Endometrium (tissue), 2 donors: ENCODE data around the gene CT45A10.
"Not testable (repeated sequence)": the region's sequence is repeated elsewhere in the genome, so short reads cannot be mapped to it uniquely, and the experiment has no call there.

Experiments
- FAIRE-seq: peaks from 2 replicates; lab custom pipeline; 2012; peaks lifted over from hg19 to GRCh38; lab: Jason Lieb, UNC
- donor health status: control.
- donor health status: control.

CT45A10 gene, protein sequence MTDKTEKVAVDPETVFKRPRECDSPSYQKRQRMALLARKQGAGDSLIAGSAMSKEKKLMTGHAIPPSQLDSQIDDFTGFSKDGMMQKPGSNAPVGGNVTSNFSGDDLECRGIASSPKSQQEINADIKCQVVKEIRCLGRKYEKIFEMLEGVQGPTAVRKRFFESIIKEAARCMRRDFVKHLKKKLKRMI

GRCh38 chrX:135893294-135893817 is at the start of gene CT45A10, which contains the start of gene SAGE1:
CT45A10 (minus strand) TSS chrX:135893444; CDS start chrX:135885344, 8,100 bp downstream.
SAGE1 (plus strand) TSS chrX:135893716; CDS start chrX:135896243, 2,527 bp downstream.
- no peak for FAIRE-seq

DNA sequence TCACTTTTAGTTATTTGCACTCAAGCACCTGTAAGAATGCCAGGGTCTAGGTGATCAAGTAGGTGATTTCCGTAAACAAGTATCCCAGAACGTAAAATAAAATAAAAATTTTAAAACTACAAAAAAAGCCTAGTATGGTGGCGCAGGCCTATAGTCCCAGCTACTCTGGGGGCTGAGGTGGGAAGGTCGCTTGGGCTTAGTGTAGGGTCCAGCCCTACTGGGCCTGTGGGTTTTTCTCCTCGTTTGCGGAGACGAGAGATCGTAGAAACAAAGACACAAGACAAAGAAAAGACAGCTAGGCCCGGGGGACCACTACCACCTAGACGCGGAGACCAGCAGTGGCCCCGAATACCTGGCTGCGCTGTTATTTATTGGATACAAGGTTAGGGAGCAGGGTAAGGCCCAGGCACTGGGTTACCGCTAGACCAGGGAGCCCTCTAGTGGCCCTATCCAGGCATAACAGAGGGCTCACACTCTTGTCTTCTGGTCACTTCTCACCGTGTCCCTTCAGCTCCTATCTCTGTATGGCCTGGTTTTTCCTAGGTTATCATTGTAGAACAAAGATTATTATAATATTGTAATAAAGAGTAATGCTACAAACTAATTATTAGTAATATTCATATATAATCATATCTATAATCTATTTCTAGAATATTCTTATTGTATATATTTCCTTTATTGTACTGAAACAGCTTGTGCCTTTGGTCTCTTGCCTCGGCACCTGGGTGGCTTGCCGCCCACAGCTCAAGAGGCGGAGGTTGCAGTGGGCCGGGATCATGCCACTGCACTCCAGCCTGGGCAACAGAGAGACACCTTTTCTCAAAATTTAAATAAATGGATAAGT is 38.6 kb upstream of the CT45A10 start:
- no peak for FAIRE-seq

- FAIRE-seq: no peak
Observed at GRCh38 chrX:135927897-135928296, 34.7 kb upstream of the CT45A10 start.

DNA sequence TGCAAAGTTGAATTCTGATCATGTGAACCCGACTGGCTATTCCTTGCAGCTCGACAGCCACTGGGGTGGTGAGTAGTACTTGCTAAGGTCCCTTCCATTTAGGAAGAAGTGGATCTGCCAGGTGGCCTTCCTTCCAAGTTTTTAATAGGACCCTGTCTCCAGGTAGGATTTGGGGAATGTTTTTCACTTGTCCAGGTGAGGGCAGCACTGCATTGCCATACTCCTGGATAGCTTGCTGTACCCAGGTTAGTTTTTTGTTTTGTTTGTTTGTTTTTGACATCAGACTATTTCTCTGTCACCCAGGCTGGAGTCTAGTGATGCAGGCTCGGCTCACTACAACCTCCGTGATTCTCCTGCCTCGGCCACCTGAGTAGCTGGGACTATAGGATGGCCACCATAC is 30.1 kb upstream of the CT45A10 start:
- FAIRE-seq: no peak

- not testable (repeated sequence) for FAIRE-seq
Observed at GRCh38 chrX:135920516-135920915, 27.3 kb upstream of the CT45A10 start.

- no peak for FAIRE-seq
Observed at GRCh38 chrX:135914404-135914803, 21.2 kb upstream of the CT45A10 start.

- FAIRE-seq: no peak
Observed at GRCh38 chrX:135910251-135910650, 17.0 kb upstream of the CT45A10 start.

DNA sequence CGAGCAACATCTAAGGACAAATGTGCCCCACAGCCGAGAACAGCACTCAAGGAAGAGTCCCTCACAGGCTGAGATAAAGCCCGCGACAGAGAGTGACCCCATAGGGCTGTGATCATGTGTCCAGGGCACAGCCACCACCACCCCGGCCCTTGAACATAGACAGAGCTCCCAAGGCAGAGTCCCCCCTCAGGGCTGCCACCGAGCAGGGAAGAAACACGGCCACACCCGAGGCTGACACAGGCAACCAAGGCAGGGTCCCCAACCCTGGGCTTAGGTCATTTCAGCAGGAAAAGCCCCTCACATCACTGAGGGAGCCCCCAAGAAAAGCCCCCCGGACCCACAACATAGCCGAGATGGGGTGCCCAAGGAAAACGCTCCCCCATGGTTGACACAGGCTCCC is 463 bp downstream of the CT45A10 start:
- no peak for FAIRE-seq

GRCh38 chrX:135890087-135890585 is 3.1 kb downstream of the CT45A10 start:
- FAIRE-seq: no peak

DNA sequence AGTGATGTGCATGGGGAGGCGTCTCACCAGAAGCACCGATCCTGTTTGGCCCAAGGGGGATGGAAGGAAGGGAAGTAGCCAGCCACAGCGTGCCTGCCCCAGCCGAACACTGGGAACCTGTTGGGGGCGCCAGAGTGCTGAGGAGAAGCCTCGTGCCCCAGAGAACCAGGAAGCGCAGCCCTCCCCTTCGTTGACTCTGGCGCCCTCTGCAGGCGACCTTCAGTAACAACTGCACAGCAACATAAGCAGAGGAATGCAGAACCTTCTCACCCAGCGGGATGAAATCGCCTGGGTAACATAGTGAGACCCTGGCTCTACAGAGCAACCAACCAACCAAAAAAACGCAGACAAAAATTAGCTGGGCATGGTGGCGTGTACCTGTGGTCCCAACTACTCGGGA is 4.3 kb downstream of the CT45A10 start:
- not testable (repeated sequence) for FAIRE-seq

GRCh38 chrX:135888230-135888629 is 5.0 kb downstream of the CT45A10 start:
- FAIRE-seq: not testable (repeated sequence)

DNA sequence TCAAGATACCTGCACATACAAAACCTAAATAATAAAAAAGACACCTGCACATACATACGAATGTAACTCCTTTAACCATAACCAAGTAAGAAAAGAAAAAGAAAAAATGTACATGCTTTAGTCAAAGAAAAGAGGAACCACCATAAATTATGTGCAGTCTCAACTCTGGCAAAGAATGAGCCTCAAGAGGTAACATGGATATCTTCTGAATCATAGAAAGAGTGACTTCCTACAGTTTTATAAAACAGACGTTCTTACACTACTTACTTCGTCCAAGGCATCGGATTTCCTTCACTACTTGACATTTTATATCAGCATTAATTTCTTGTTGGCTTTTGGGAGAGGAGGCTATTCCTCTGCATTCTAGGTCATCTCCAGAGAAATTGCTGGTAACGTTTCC is 10.5 kb downstream of the CT45A10 start:
- FAIRE-seq: not testable (repeated sequence)

DNA sequence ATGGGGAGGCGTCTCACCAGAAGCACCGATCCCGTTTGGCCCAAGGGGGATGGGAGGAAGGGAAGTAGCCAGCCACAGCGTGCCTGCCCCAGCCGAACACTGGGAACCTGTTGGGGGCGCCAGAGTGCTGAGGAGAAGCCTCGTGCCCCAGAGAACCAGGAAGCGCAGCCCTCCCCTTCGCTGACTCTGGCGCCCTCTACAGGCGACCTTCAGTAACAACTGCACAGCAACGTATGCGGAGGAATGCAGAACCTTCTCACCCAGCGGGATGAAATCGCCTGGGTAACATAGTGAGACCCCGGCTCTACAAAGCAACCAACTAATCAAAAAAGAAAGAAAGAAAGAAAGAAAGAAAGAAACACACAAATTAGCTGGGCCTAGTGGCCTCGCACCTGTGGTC is 21.5 kb downstream of the CT45A10 start, which contains the start of gene CT45A9:
Gene CT45A9 (minus strand): TSS at position 101 of the 400 bp plus-strand sequence. CDS start 3,751 bp downstream, outside the sequence.
- FAIRE-seq: not testable (repeated sequence)

DNA sequence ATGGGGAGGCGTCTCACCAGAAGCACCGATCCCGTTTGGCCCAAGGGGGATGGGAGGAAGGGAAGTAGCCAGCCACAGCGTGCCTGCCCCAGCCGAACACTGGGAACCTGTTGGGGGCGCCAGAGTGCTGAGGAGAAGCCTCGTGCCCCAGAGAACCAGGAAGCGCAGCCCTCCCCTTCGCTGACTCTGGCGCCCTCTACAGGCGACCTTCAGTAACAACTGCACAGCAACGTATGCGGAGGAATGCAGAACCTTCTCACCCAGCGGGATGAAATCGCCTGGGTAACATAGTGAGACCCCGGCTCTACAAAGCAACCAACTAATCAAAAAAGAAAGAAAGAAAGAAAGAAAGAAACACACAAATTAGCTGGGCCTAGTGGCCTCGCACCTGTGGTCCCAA is 38.8 kb downstream of the CT45A10 start, which contains the start of gene CT45A8:
Gene CT45A8 (minus strand): TSS at position 101 of the 400 bp plus-strand sequence. CDS start 3,755 bp downstream, outside the sequence.
- FAIRE-seq: not testable (repeated sequence)

DNA sequence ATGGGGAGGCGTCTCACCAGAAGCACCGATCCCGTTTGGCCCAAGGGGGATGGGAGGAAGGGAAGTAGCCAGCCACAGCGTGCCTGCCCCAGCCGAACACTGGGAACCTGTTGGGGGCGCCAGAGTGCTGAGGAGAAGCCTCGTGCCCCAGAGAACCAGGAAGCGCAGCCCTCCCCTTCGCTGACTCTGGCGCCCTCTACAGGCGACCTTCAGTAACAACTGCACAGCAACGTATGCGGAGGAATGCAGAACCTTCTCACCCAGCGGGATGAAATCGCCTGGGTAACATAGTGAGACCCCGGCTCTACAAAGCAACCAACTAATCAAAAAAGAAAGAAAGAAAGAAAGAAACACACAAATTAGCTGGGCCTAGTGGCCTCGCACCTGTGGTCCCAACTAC is 56.1 kb downstream of the CT45A10 start, which contains the start of gene CT45A7:
Gene CT45A7 (minus strand): TSS at position 101 of the 400 bp plus-strand sequence. CDS start 3,747 bp downstream, outside the sequence.
- FAIRE-seq: not testable (repeated sequence)
